GM12878 (cell line): ENCODE data around the gene IFRD1. TPM values are rescaled to one million over a fixed set of nuclear protein-coding genes. Genes with fewer than 3 reads are reported as not detected.

Experiments
- ATAC-seq: fragments of 200-7000 bp; cut with Tn5 transposase; 3 replicates; pipeline ENCODE4 v1.9.1; 2020; ENCODE audit warnings: mild to moderate bottlenecking, moderate library complexity
- BruUV-seq: library from RNA; stranded (reverse); fragments of 400-500 nt; replicated peaks from 2 replicates; lab custom pipeline; 2021; lab: Mats Ljungman, UMichigan
- CTCF ChIA-PET: fragments of 300-600 bp; sonication (Branson Sonifier 250); formaldehyde crosslinking; extraction: SDS; loops from one replicate; lab custom pipeline; 2021; ENCODE audit warnings: inconsistent platforms; lab: Yijun Ruan, JAX
- POLR2A ChIA-PET: fragments of 350-600 bp; formaldehyde crosslinking; extraction: SDS; loops from one replicate; lab custom pipeline; 2021; ENCODE audit warnings: inconsistent platforms; lab: Charles Lee
- RAD21 ChIA-PET: fragments of 300-600 bp; sonication (Branson Sonifier 250); formaldehyde crosslinking; loops from one replicate; lab custom pipeline; 2023; ENCODE audit warnings: antibody characterized with exemption; ENCODE audit not compliant: unreplicated experiment; lab: Charles Lee
- SMC1A ChIA-PET: fragments of 300-600 bp; sonication (Branson Sonifier 250); formaldehyde crosslinking; loops from one replicate; lab custom pipeline; 2023; ENCODE audit not compliant: unreplicated experiment, uncharacterized antibody; lab: Charles Lee
- DNase-seq: peaks from one replicate; pipeline ENCODE4 v3.0.0-alpha.2; 2011; ENCODE audit warnings: low read depth, low spot score
- FAIRE-seq: peaks from 3 replicates; lab custom pipeline; 2011; peaks lifted over from hg19 to GRCh38; lab: Jason Lieb, UNC
- H2AFZ ChIP-seq: 2 replicates; pipeline ENCODE4 v1.6.0; 2011; ENCODE audit warnings: low read depth, low read length, control low read depth; ENCODE audit not compliant: control insufficient read depth
- H3K27ac ChIP-seq: 2 replicates; pipeline ENCODE4 v1.5.1; 2011; ENCODE audit warnings: control low read depth; ENCODE audit not compliant: control insufficient read depth, insufficient read depth
- H3K27me3 ChIP-seq, 2 experiments: replicated peaks in 1 of 2; 2 replicates each; pipeline versions ENCODE4 v1.6.0 to v1.6.1; 2011; ENCODE audit warnings: low read length in 1 of 2; ENCODE audit not compliant: control insufficient read depth in 2 of 2, insufficient read depth in 2 of 2
- H3K36me3 ChIP-seq, 2 experiments: 2 replicates each; pipeline ENCODE4 v1.5.1; 2011; ENCODE audit warnings: low read length in 1 of 2; ENCODE audit not compliant: control insufficient read depth in 2 of 2, insufficient read depth in 2 of 2
- H3K4me1 ChIP-seq: 2 replicates; pipeline ENCODE4 v1.6.1; 2011; ENCODE audit warnings: mild to moderate bottlenecking, low read length, moderate library complexity, mixed read lengths; ENCODE audit not compliant: control insufficient read depth, insufficient read depth
- H3K4me2 ChIP-seq: 2 replicates; pipeline ENCODE4 v1.6.0; 2011; ENCODE audit warnings: control low read depth; ENCODE audit not compliant: control insufficient read depth, insufficient read depth
- H3K4me3 ChIP-seq: fragments of 200-600 bp; sonication (generic); 2 replicates; pipeline ENCODE4 v1.5.1; 2016
- H3K79me2 ChIP-seq: 2 replicates; pipeline ENCODE4 v1.6.0; 2011; ENCODE audit warnings: low read length; ENCODE audit not compliant: control insufficient read depth, insufficient read depth
- H3K9ac ChIP-seq: 2 replicates; pipeline ENCODE4 v1.8.0; 2011; ENCODE audit warnings: low read length, control low read depth, mixed read lengths; ENCODE audit not compliant: control insufficient read depth, insufficient read depth
- H3K9me3 ChIP-seq: replicated peaks from 3 replicates; pipeline ENCODE4 v1.5.1; 2011; ENCODE audit warnings: mild to moderate bottlenecking, low read length; ENCODE audit not compliant: control insufficient read depth, insufficient read depth
- H4K20me1 ChIP-seq: 2 replicates; pipeline ENCODE4 v1.6.0; 2011; ENCODE audit not compliant: control insufficient read depth, insufficient read depth
- BMI1 ChIP-seq: fragments of 450-650 bp; IDR thresholded peaks from 2 replicates; pipeline ENCODE4 v1.6.1; 2016; ENCODE audit warnings: mild to moderate bottlenecking, moderate library complexity, borderline replicate concordance
- CEBPB ChIP-seq, 2 experiments: fragments of 150-350 bp in 1 of 2; IDR thresholded peaks; 2 replicates each; pipeline ENCODE4 v1.6.1; 2012 to 2014; ENCODE audit warnings: low read depth in 2 of 2, low read length in 2 of 2, borderline replicate concordance in 1 of 2, inconsistent platforms in 1 of 2
- GATAD2B ChIP-seq: fragments of 450-650 bp; conservative IDR thresholded peaks from 2 replicates; pipeline ENCODE4 v1.6.1; 2017; ENCODE audit warnings: low read depth, mild to moderate bottlenecking, moderate library complexity
- HCFC1 ChIP-seq: fragments of 150-350 bp; IDR thresholded peaks from 2 replicates; pipeline ENCODE4 v1.6.1; 2014; ENCODE audit warnings: low read length
- IKZF2 ChIP-seq, 2 experiments: fragments of 450-650 bp; IDR thresholded peaks; 2 replicates each; pipeline ENCODE4 v1.6.1; 2017; ENCODE audit warnings: mild to moderate bottlenecking in 2 of 2, moderate library complexity in 2 of 2
- IRF5 ChIP-seq: fragments of 450-650 bp; IDR thresholded peaks from 2 replicates; pipeline ENCODE4 v1.6.1; 2017; ENCODE audit warnings: borderline replicate concordance
- MTA2 ChIP-seq: fragments of 450-650 bp; IDR thresholded peaks from 2 replicates; pipeline ENCODE4 v1.6.1; 2016; ENCODE audit warnings: low read depth, mild to moderate bottlenecking, moderate library complexity
- NFIC ChIP-seq: IDR thresholded peaks from 2 replicates; pipeline ENCODE4 v1.6.1; 2012; ENCODE audit warnings: low read depth, mild to moderate bottlenecking, inconsistent platforms, low read length, moderate library complexity
- NFYB ChIP-seq: IDR thresholded peaks from 2 replicates; pipeline ENCODE4 v1.6.1; 2011; ENCODE audit warnings: low read depth, mild to moderate bottlenecking, low read length, improper control_type of control experiment, moderate library complexity; ENCODE audit not compliant: insufficient read depth
- NR2C2 ChIP-seq: IDR thresholded peaks from 2 replicates; pipeline ENCODE4 v1.6.1; 2011; ENCODE audit warnings: borderline replicate concordance, low read depth; ENCODE audit not compliant: control insufficient read depth, insufficient read length
- SIN3A ChIP-seq: IDR thresholded peaks from 2 replicates; pipeline ENCODE4 v1.6.1; 2012; ENCODE audit warnings: low read depth, low read length, improper control_type of control experiment
- SMAD5 ChIP-seq: IDR thresholded peaks from 2 replicates; pipeline ENCODE4 v1.6.1; 2016; ENCODE audit warnings: antibody characterized with exemption, low read depth
- SMARCA5 ChIP-seq: fragments of 450-650 bp; IDR thresholded peaks from 2 replicates; pipeline ENCODE4 v1.6.1; 2017; ENCODE audit warnings: mild to moderate bottlenecking
- TAF1 ChIP-seq: IDR thresholded peaks from 2 replicates; pipeline ENCODE4 v1.6.1; 2011; ENCODE audit warnings: mild to moderate bottlenecking, low read depth, low read length, borderline replicate concordance
- TARDBP ChIP-seq: IDR thresholded peaks from 2 replicates; pipeline ENCODE4 v1.6.1; 2016; ENCODE audit warnings: borderline replicate concordance
- TCF12 ChIP-seq: IDR thresholded peaks from 2 replicates; pipeline ENCODE4 v1.6.1; 2011; ENCODE audit warnings: low read depth, mild to moderate bottlenecking, low read length
- TCF7 ChIP-seq: IDR thresholded peaks from 2 replicates; pipeline ENCODE4 v1.6.1; 2014; ENCODE audit warnings: antibody characterized with exemption, borderline replicate concordance
- YY1 ChIP-seq: IDR thresholded peaks from 2 replicates; pipeline ENCODE4 v1.6.1; 2011; ENCODE audit warnings: low read depth, mild to moderate bottlenecking, low read length
- ZNF217 ChIP-seq: fragments of 450-650 bp; IDR thresholded peaks from 2 replicates; pipeline ENCODE4 v1.6.1; 2017; ENCODE audit warnings: antibody characterized with exemption, mild to moderate bottlenecking
- ZNF24 ChIP-seq: fragments of 450-650 bp; IDR thresholded peaks from 2 replicates; pipeline ENCODE4 v1.6.1; 2017; ENCODE audit warnings: antibody characterized with exemption, mild to moderate bottlenecking
- WGBS: methylation state at CpG from one replicate; pipeline ENCODE4 v1.1.6; 2016; ENCODE audit warnings: low lambda C conversion rate; ENCODE audit not compliant: insufficient replicate concordance, insufficient coverage; ENCODE audit errors: missing lambda C conversion rate; 5-methylcytosine and 5-hydroxymethylcytosine counted together
- in situ Hi-C: fragments of 300-500 bp; cut with MboI; formaldehyde crosslinking; loops from 9 replicates; pipeline ENCODE4 v1.14.3; 2018; ENCODE audit warnings: mixed read lengths
- intact Hi-C: fragments of 100-400 bp; cut with micrococcal nuclease; formaldehyde crosslinking; loops from one replicate; pipeline ENCODE4 v1.14.2; 2022; ENCODE audit not compliant: unreplicated experiment
- polyA plus RNA-seq, 11 experiments: library from polyadenylated mRNA; depleted of rRNA in 4 of 11; unstranded in 6 of 11; stranded (reverse) in 5 of 11; fragments of >200 nt; fragmentation: Nextera tagmentation in 4 of 11; fragmentation: Illumina TruSeq in 1 of 11; extraction: Ambion mirVana in 4 of 11; extraction: Trizol in 1 of 11; gene quantifications; 1 replicate in 1 of 11; 2 replicates in 10 of 11; pipeline versions ENCODE4 v1.2.1 to v1.2.3, GENCODE V29; 2011 to 2016; ENCODE audit warnings: inconsistent platforms in 2 of 11, missing spikeins in 2 of 11, low read depth in 1 of 11
- total RNA-seq, 4 experiments: library from RNA; depleted of rRNA in 3 of 4; stranded (reverse); fragments of >200 nt in 3 of 4; fragmentation: Illumina TruSeq in 1 of 4; extraction: Trizol in 1 of 4; gene quantifications; 2 replicates each; pipeline versions ENCODE4 v1.2.1 to v1.2.3, GENCODE V29; 2013 to 2021

Gene IFRD1
- total and polyA plus RNA-seq, 10 of the 15 experiments (the other 5 are each of a cell fraction or from before 2014, with no cell fraction given) = 9.6 to 31.1 (median 19.9) TPM

GRCh38 chr7:112492186-112492585, 41.9 kb downstream of the IFRD1 start:
- H2AFZ ChIP-seq = no peak overlapping the region

More at GRCh38 chr7:112492186-112492585, 41.9 kb downstream of the IFRD1 start:
- Histone ChIP-seq H3K36me3 (no peaks in the 10 kb centered on the region), H3K27me3 (no peaks in the 10 kb centered on the region), H3K4me3 (no peak overlapping the region), H3K4me2 (no peak overlapping the region), H3K4me1 (no peaks in the 10 kb centered on the region), H4K20me1 (no peaks in the 10 kb centered on the region), H3K27ac (no peak overlapping the region), H3K9ac (no peak overlapping the region), H3K9me3 (no peaks in the 10 kb centered on the region), H3K79me2 (no peaks in the 10 kb centered on the region)
- FAIRE-seq (no peak), DNase-seq (no peak), ATAC-seq (no peak)
- ChIA-PET RAD21 (no interaction called here), SMC1A (interaction anchor here (0.9 kb wide), 1 partner anchor 8 kb away, joined by 3 read pairs; no protein-coding TSS in a partner anchor), CTCF (no interaction called here), POLR2A (no interaction called here)
- intact Hi-C loops (no loop called here), in situ Hi-C loops (loop anchor here (5.0 kb wide), 1 partner anchor 750 kb away; no protein-coding TSS in a partner anchor)
- no TSS peak for BruUV-seq
- WGBS = 73% methylated on average over 2 of the region's 2 CpGs
- TF ChIP-seq TARDBP (no peak), SIN3A (no peak), NR2C2 (no peak), IRF5 (no peak), NFIC (no peak), BMI1 (no peak), IKZF2 (IDR thresholded peaks at IDR 0.05) (no peak), ZNF217 (no peak), TAF1 (no peak), ZNF24 (no peak), TCF12 (no peak), SMARCA5 (no peak), SMAD5 (no peak), HCFC1 (no peak), GATAD2B (no peak), YY1 (no peak), MTA2 (no peak), NFYB (no peak), CEBPB (IDR thresholded peaks at IDR 0.05; ENCODE audit: borderline replicate concordance in 1 of 2, low read depth in 2 of 2, low read length in 2 of 2) (no peak), TCF7 (no peak)
